Stomach smooth muscle (tissue), 2 donors: ENCODE measurements around the gene FKBP8.

Experiments
- H3K27ac ChIP-seq: one replicate; pipeline ENCODE4 v1.7.0; 2013; ENCODE audit warnings: mild to moderate bottlenecking, low read length, inconsistent platforms
- H3K27me3 ChIP-seq, 2 donors: one replicate each; pipeline ENCODE4 v1.7.0; 2013; ENCODE audit warnings: low read length in 2 of 2; ENCODE audit not compliant: insufficient read depth in 2 of 2, control insufficient read depth in 1 of 2
- H3K36me3 ChIP-seq, 2 donors: one replicate each; pipeline ENCODE4 v1.7.0; 2013; ENCODE audit warnings: low read length in 2 of 2; ENCODE audit not compliant: control insufficient read depth in 2 of 2, insufficient read depth in 2 of 2
- H3K4me1 ChIP-seq: one replicate; pipeline ENCODE4 v1.7.0; 2013; ENCODE audit warnings: low read length; ENCODE audit not compliant: control insufficient read depth, insufficient read depth
- H3K4me3 ChIP-seq, 2 donors: one replicate each; pipeline ENCODE4 v1.7.0; 2013; ENCODE audit warnings: low read length in 2 of 2
- H3K9ac ChIP-seq, 2 donors: one replicate each; pipeline ENCODE4 v1.7.0; 2013; ENCODE audit warnings: low read length in 2 of 2, mild to moderate bottlenecking in 1 of 2
- H3K9me3 ChIP-seq, 2 donors: one replicate each; pipeline ENCODE4 v1.7.0; 2013; ENCODE audit warnings: low read length in 2 of 2; ENCODE audit not compliant: control insufficient read depth in 2 of 2
- donor health status: healthy.
- donor health status: Pancreatic carcinoma.

FKBP8 gene

GRCh38 chr19:18507021-18507726, 36.2 kb downstream of the FKBP8 start:
- H3K9me3 ChIP-seq = no peaks in the 10 kb centered on the region
- H3K27ac ChIP-seq = peak overlapping the region; percentile 11
- H3K27me3 ChIP-seq = no peaks in the 10 kb centered on the region
- peaks cover 74% of the 10 kb centered on the region for H3K4me1 ChIP-seq
- no peaks in the 10 kb centered on the region for H3K36me3 ChIP-seq
- H3K4me3 ChIP-seq = no peak overlapping the region
- H3K9ac ChIP-seq = no peak overlapping the region

GRCh38 chr19:18506101-18506930, 37.1 kb downstream of the FKBP8 start:
- peak overlapping the region; percentile 11 for H3K27ac ChIP-seq
- H3K4me3 ChIP-seq = no peak overlapping the region
- H3K9me3 ChIP-seq = no peaks in the 10 kb centered on the region
- H3K36me3 ChIP-seq = no peaks in the 10 kb centered on the region
- H3K4me1 ChIP-seq = peaks cover 83% of the 10 kb centered on the region
- H3K9ac ChIP-seq = no peak overlapping the region
- H3K27me3 ChIP-seq = no peaks in the 10 kb centered on the region

GRCh38 chr19:18504886-18505610, 38.3 kb downstream of the FKBP8 start:
- H3K36me3 ChIP-seq = no peaks in the 10 kb centered on the region
- H3K9ac ChIP-seq = peak overlapping the region in 1 of 2 donors; percentile 36
- peaks cover 91% of the 10 kb centered on the region for H3K4me1 ChIP-seq
- no peaks in the 10 kb centered on the region for H3K9me3 ChIP-seq
- no peak overlapping the region for H3K4me3 ChIP-seq
- H3K27me3 ChIP-seq = no peaks in the 10 kb centered on the region
- H3K27ac ChIP-seq = no peak overlapping the region

GRCh38 chr19:18503971-18504885, 39.1 kb downstream of the FKBP8 start:
- Histone ChIP-seq H3K27ac (no peak overlapping the region), H3K4me1 (peaks cover 89% of the 10 kb centered on the region), H3K9ac (no peak overlapping the region), H3K27me3 (no peaks in the 10 kb centered on the region), H3K9me3 (no peaks in the 10 kb centered on the region), H3K4me3 (peak overlapping the region in 1 of 2 donors; percentile 8), H3K36me3 (no peaks in the 10 kb centered on the region)

- H3K27me3 ChIP-seq = no peaks in the 10 kb centered on the region
- no peaks in the 10 kb centered on the region for H3K36me3 ChIP-seq
- no peak overlapping the region for H3K4me3 ChIP-seq
- peak overlapping the region; percentile 49 for H3K27ac ChIP-seq
- H3K9me3 ChIP-seq = no peaks in the 10 kb centered on the region
- H3K9ac ChIP-seq = no peak overlapping the region
- H3K4me1 ChIP-seq = peaks cover 90% of the 10 kb centered on the region
Observed at GRCh38 chr19:18503337-18503970, 39.9 kb downstream of the FKBP8 start.

- no peaks in the 10 kb centered on the region for H3K27me3 ChIP-seq
- H3K9ac ChIP-seq = peak overlapping the region in 1 of 2 donors; percentile 47
- peaks cover 91% of the 10 kb centered on the region for H3K4me1 ChIP-seq
- no peaks in the 10 kb centered on the region for H3K36me3 ChIP-seq
- H3K4me3 ChIP-seq = no peak overlapping the region
- H3K27ac ChIP-seq = peak overlapping the region; percentile 49
- no peaks in the 10 kb centered on the region for H3K9me3 ChIP-seq
Observed at GRCh38 chr19:18502638-18503294, 40.6 kb downstream of the FKBP8 start.

- peak overlapping the region; percentile 41 for H3K27ac ChIP-seq
- no peaks in the 10 kb centered on the region for H3K36me3 ChIP-seq
- H3K9ac ChIP-seq = peak overlapping the region in 1 of 2 donors; percentile 47
- H3K27me3 ChIP-seq = no peaks in the 10 kb centered on the region
- H3K4me1 ChIP-seq = peaks cover 85% of the 10 kb centered on the region
- no peaks in the 10 kb centered on the region for H3K9me3 ChIP-seq
- H3K4me3 ChIP-seq = peak overlapping the region in 1 of 2 donors; percentile 29
Observed at GRCh38 chr19:18502246-18502637, 41.1 kb downstream of the FKBP8 start.

GRCh38 chr19:18501832-18502231, 41.5 kb downstream of the FKBP8 start:
- Histone ChIP-seq H3K27ac (peak overlapping the region; percentile 41), H3K9ac (no peak overlapping the region), H3K36me3 (no peaks in the 10 kb centered on the region), H3K4me1 (peaks cover 81% of the 10 kb centered on the region), H3K4me3 (peak overlapping the region in 1 of 2 donors; percentile 29), H3K27me3 (no peaks in the 10 kb centered on the region), H3K9me3 (no peaks in the 10 kb centered on the region)

- Histone ChIP-seq H3K4me1 (peaks cover 81% of the 10 kb centered on the region), H3K9me3 (no peaks in the 10 kb centered on the region), H3K36me3 (no peaks in the 10 kb centered on the region), H3K27ac (peak overlapping the region; percentile 37), H3K27me3 (no peaks in the 10 kb centered on the region), H3K4me3 (no peak overlapping the region), H3K9ac (no peak overlapping the region)
Observed at GRCh38 chr19:18501351-18501750, 42.0 kb downstream of the FKBP8 start.
